HEK293 (cell line): ENCODE measurements around the gene ZNF17.

Source experiments
- ATF2 ChIP-seq: fragments of 450-650 bp; formaldehyde crosslinking; IDR thresholded peaks from 2 replicates; pipeline ENCODE4 v1.5.1; 2016; ENCODE audit warnings: missing biosample characterization, missing genetic modification characterization, low read depth
- GLI4 ChIP-seq: fragments of 450-650 bp; formaldehyde crosslinking; IDR thresholded peaks from 2 replicates; pipeline ENCODE4 v1.5.1; 2016; ENCODE audit warnings: missing biosample characterization, missing genetic modification characterization
- KLF8 ChIP-seq: fragments of 450-650 bp; formaldehyde crosslinking; IDR thresholded peaks from 2 replicates; pipeline ENCODE4 v1.5.1; 2016; ENCODE audit warnings: missing biosample characterization, missing genetic modification characterization
- SP3 ChIP-seq: fragments of 450-650 bp; formaldehyde crosslinking; IDR thresholded peaks from 2 replicates; pipeline ENCODE4 v1.5.1; 2016; ENCODE audit warnings: missing biosample characterization, missing genetic modification characterization
- SP7 ChIP-seq: fragments of 450-650 bp; formaldehyde crosslinking; IDR thresholded peaks from 2 replicates; pipeline ENCODE4 v1.5.1; 2016; ENCODE audit warnings: missing biosample characterization, missing genetic modification characterization
- ZBTB20 ChIP-seq: fragments of 450-650 bp; formaldehyde crosslinking; IDR thresholded peaks from 2 replicates; pipeline ENCODE4 v1.5.1; 2016; ENCODE audit warnings: missing biosample characterization, missing genetic modification characterization
- ZBTB48 ChIP-seq: fragments of 450-650 bp; formaldehyde crosslinking; IDR thresholded peaks from 2 replicates; pipeline ENCODE4 v1.5.1; 2016; ENCODE audit warnings: missing biosample characterization, missing genetic modification characterization
- ZFP37 ChIP-seq: fragments of 450-650 bp; formaldehyde crosslinking; IDR thresholded peaks from 2 replicates; pipeline ENCODE4 v1.5.1; 2016; ENCODE audit warnings: missing biosample characterization, missing genetic modification characterization
- ZNF174 ChIP-seq: fragments of 450-650 bp; formaldehyde crosslinking; IDR thresholded peaks from 2 replicates; pipeline ENCODE4 v1.5.0; 2017; ENCODE audit warnings: missing biosample characterization, mild to moderate bottlenecking, missing genetic modification characterization
- ZNF274 ChIP-seq, 2 experiments: fragments of 200-500 bp in 1 of 2; fragments of 450-650 bp in 1 of 2; sonication (Bioruptor generic) in 1 of 2; formaldehyde crosslinking in 1 of 2; IDR thresholded peaks; 2 replicates each; pipeline versions ENCODE4 v1.5.1 to v1.6.1; 2014 to 2016; ENCODE audit warnings: borderline replicate concordance in 1 of 2, inconsistent platforms in 1 of 2, low read length in 1 of 2, missing biosample characterization in 1 of 2, missing genetic modification characterization in 1 of 2
- ZNF394 ChIP-seq: fragments of 450-650 bp; formaldehyde crosslinking; IDR thresholded peaks from 2 replicates; pipeline ENCODE4 v1.5.1; 2016; ENCODE audit warnings: missing biosample characterization, missing genetic modification characterization, mild to moderate bottlenecking, moderate library complexity, borderline replicate concordance
- ZNF501 ChIP-seq: fragments of 450-650 bp; formaldehyde crosslinking; IDR thresholded peaks from 2 replicates; pipeline ENCODE4 v1.5.1; 2016; ENCODE audit warnings: missing biosample characterization, missing genetic modification characterization
- ZNF548 ChIP-seq: fragments of 450-650 bp; formaldehyde crosslinking; IDR thresholded peaks from 2 replicates; pipeline ENCODE4 v1.5.1; 2016; ENCODE audit warnings: missing biosample characterization, missing genetic modification characterization
- ZNF600 ChIP-seq: fragments of 450-650 bp; formaldehyde crosslinking; IDR thresholded peaks from 2 replicates; pipeline ENCODE4 v1.5.1; 2016; ENCODE audit warnings: missing biosample characterization, missing genetic modification characterization
- ZNF623 ChIP-seq: fragments of 450-650 bp; formaldehyde crosslinking; IDR thresholded peaks from 2 replicates; pipeline ENCODE4 v1.5.1; 2016; ENCODE audit warnings: missing biosample characterization, missing genetic modification characterization
- ZNF660 ChIP-seq: fragments of 450-650 bp; IDR thresholded peaks from 2 replicates; pipeline ENCODE4 v1.5.1; 2018; ENCODE audit warnings: missing biosample characterization, mild to moderate bottlenecking, missing genetic modification characterization
- ZNF692 ChIP-seq: fragments of 450-650 bp; formaldehyde crosslinking; IDR thresholded peaks from 2 replicates; pipeline ENCODE4 v1.5.1; 2016; ENCODE audit warnings: missing biosample characterization, missing genetic modification characterization
- ZNF76 ChIP-seq: fragments of 450-650 bp; formaldehyde crosslinking; IDR thresholded peaks from 2 replicates; pipeline ENCODE4; 2016; ENCODE audit warnings: low read depth, missing biosample characterization, missing genetic modification characterization, borderline replicate concordance
- ZSCAN30 ChIP-seq: fragments of 450-650 bp; IDR thresholded peaks from 2 replicates; pipeline ENCODE4 v1.5.1; 2018; ENCODE audit warnings: missing biosample characterization, mild to moderate bottlenecking, missing genetic modification characterization, moderate library complexity
- TF ChIP-seq, protein P1 (sequence below): fragments of 450-650 bp; formaldehyde crosslinking; IDR thresholded peaks from 2 replicates; pipeline ENCODE4 v1.5.1; 2017; ENCODE audit warnings: missing biosample characterization, missing genetic modification characterization
- TF ChIP-seq, protein P2 (sequence below): fragments of 450-650 bp; formaldehyde crosslinking; IDR thresholded peaks from 2 replicates; pipeline ENCODE4 v1.5.1; 2016; ENCODE audit warnings: missing biosample characterization, missing genetic modification characterization
- TF ChIP-seq, protein P3 (sequence below): fragments of 450-650 bp; formaldehyde crosslinking; IDR thresholded peaks from 2 replicates; pipeline ENCODE4 v1.5.1; 2016; ENCODE audit warnings: missing biosample characterization, missing genetic modification characterization

The ZNF17 gene

DNA sequence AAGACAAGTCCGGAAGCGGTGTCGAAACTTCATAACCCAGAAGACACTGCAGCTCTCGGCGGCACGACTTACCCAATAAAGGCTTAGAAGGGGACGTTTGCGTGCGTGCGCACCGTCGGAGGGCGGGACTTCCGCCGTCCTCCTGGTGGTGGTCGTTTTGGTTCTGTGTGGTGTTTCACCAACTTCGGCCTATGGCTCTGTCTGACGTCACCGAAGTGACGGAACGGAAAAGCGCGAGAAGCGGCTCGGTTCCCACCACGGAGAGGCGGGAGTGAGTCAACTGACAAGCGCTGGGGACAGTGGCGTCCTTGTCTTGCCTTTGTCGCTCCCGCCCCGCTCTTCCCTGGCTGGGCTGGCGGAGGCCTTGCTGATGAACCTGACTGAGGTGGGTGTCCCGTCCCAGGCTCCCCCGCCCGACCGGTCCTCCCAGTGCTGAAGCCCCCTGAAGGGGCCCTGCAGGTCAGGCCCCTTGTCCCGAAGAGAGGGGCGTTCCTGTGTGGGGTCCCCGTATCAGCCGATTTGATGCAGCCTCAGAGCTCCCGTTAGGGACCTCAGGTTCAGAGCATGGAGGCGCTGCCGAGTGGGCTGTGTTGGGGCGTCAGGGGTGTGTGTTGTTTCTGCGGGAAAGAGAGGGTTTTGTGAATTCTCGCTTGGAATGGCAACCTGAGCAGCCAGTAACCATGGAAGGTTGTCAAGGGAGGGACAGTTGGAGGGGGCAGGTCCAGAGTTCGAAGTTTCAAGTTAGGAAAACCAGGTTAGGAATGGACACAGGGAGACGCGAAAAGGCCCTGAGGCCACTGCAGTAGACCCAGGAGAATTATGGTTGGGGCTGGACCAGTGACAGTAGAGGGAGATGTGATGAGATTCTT, 21.0 kb upstream of the ZNF17 start, which contains the start of gene ZNF548 (continued):
- peak; percentile 94 for TF ChIP-seq ZNF623 (tag by site-specific recombination)
- TF ChIP-seq, protein P1, sequence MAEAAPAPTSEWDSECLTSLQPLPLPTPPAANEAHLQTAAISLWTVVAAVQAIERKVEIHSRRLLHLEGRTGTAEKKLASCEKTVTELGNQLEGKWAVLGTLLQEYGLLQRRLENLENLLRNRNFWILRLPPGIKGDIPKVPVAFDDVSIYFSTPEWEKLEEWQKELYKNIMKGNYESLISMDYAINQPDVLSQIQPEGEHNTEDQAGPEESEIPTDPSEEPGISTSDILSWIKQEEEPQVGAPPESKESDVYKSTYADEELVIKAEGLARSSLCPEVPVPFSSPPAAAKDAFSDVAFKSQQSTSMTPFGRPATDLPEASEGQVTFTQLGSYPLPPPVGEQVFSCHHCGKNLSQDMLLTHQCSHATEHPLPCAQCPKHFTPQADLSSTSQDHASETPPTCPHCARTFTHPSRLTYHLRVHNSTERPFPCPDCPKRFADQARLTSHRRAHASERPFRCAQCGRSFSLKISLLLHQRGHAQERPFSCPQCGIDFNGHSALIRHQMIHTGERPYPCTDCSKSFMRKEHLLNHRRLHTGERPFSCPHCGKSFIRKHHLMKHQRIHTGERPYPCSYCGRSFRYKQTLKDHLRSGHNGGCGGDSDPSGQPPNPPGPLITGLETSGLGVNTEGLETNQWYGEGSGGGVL (tag by site-specific recombination), result peak; percentile 14
- TF ChIP-seq ZNF660 (tag by site-specific recombination), result peak; percentile 63; the same call in 1 of the 2 replicates
- TF ChIP-seq ZNF692, result 0 out of 2 replicates have a peak, but pooled peaks have one; percentile 33
- TF ChIP-seq ZNF501, result peak; percentile 67; the same call in 1 of the 2 replicates
- TF ChIP-seq ZNF274 (IDR thresholded peaks at IDR 0.05; ENCODE audit: low read length), result no peak
- TF ChIP-seq ZNF274 (tag by site-specific recombination; IDR thresholded peaks at IDR 0.05; ENCODE audit: borderline replicate concordance), result no peak
- TF ChIP-seq ZNF600 (tag by site-specific recombination), result peak; percentile 44; the same call in 1 of the 2 replicates
- TF ChIP-seq, protein P2, sequence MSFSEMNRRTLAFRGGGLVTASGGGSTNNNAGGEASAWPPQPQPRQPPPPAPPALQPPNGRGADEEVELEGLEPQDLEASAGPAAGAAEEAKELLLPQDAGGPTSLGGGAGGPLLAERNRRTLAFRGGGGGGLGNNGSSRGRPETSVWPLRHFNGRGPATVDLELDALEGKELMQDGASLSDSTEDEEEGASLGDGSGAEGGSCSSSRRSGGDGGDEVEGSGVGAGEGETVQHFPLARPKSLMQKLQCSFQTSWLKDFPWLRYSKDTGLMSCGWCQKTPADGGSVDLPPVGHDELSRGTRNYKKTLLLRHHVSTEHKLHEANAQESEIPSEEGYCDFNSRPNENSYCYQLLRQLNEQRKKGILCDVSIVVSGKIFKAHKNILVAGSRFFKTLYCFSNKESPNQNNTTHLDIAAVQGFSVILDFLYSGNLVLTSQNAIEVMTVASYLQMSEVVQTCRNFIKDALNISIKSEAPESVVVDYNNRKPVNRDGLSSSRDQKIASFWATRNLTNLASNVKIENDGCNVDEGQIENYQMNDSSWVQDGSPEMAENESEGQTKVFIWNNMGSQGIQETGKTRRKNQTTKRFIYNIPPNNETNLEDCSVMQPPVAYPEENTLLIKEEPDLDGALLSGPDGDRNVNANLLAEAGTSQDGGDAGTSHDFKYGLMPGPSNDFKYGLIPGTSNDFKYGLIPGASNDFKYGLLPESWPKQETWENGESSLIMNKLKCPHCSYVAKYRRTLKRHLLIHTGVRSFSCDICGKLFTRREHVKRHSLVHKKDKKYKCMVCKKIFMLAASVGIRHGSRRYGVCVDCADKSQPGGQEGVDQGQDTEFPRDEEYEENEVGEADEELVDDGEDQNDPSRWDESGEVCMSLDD (tag by site-specific recombination), result 0 out of 2 replicates have a peak, but pooled peaks have one; percentile 37
- TF ChIP-seq ZNF76 (tag by site-specific recombination), result peak; percentile 87; the same call in 1 of the 2 replicates
- peak; percentile 78; the same call in 1 of the 2 replicates for TF ChIP-seq ZBTB48 (tag by site-specific recombination)
- TF ChIP-seq ZSCAN30 (tag by site-specific recombination), result no peak
- peak; percentile 15; the same call in 1 of the 2 replicates for TF ChIP-seq KLF8 (tag by site-specific recombination)
- peak; percentile 99 for TF ChIP-seq ATF2 (tag by site-specific recombination)
- TF ChIP-seq ZBTB20 (tag by site-specific recombination), result peak; percentile 75; the same call in 1 of the 2 replicates
- peak; percentile 74; the same call in 1 of the 2 replicates for TF ChIP-seq ZFP37 (tag by site-specific recombination)
- 0 out of 2 replicates have a peak, but pooled peaks have one; percentile 15 for TF ChIP-seq ZNF548 (tag by site-specific recombination)
- 0 out of 2 replicates have a peak, but pooled peaks have one; percentile 68 for TF ChIP-seq GLI4 (tag by site-specific recombination)
- TF ChIP-seq ZNF174, result no peak
- TF ChIP-seq SP3 (tag by site-specific recombination), result peak; percentile 68
- TF ChIP-seq ZNF394 (tag by site-specific recombination), result peak; percentile 35; the same call in 1 of the 2 replicates
- TF ChIP-seq SP7, result peak; percentile 23; the same call in 1 of the 2 replicates
- TF ChIP-seq, protein P3, sequence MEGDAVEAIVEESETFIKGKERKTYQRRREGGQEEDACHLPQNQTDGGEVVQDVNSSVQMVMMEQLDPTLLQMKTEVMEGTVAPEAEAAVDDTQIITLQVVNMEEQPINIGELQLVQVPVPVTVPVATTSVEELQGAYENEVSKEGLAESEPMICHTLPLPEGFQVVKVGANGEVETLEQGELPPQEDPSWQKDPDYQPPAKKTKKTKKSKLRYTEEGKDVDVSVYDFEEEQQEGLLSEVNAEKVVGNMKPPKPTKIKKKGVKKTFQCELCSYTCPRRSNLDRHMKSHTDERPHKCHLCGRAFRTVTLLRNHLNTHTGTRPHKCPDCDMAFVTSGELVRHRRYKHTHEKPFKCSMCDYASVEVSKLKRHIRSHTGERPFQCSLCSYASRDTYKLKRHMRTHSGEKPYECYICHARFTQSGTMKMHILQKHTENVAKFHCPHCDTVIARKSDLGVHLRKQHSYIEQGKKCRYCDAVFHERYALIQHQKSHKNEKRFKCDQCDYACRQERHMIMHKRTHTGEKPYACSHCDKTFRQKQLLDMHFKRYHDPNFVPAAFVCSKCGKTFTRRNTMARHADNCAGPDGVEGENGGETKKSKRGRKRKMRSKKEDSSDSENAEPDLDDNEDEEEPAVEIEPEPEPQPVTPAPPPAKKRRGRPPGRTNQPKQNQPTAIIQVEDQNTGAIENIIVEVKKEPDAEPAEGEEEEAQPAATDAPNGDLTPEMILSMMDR (tag by site-specific recombination), result peak; percentile 92
